GM21825 (cell line): Measurements from ENCODE around the gene SPDYE18.
"Not testable (repeated sequence)": the region's sequence is repeated elsewhere in the genome, so short reads cannot be mapped to it uniquely, and the experiment has no call there.

ENCODE experiments used
- ATAC-seq: cut with Tn5 transposase; IDR thresholded peaks from one replicate; pipeline ENCODE4 v1.9.1; 2021; ENCODE audit warnings: mild to moderate bottlenecking, moderate library complexity; ENCODE audit not compliant: unreplicated experiment

Gene SPDYE18

GRCh38 chr7:77062557-77062956 is at the start of gene SPDYE18:
SPDYE18 (minus strand) TSS chr7:77062558; CDS start chr7:77060512, 2,046 bp downstream.
- not testable (repeated sequence) for ATAC-seq

DNA sequence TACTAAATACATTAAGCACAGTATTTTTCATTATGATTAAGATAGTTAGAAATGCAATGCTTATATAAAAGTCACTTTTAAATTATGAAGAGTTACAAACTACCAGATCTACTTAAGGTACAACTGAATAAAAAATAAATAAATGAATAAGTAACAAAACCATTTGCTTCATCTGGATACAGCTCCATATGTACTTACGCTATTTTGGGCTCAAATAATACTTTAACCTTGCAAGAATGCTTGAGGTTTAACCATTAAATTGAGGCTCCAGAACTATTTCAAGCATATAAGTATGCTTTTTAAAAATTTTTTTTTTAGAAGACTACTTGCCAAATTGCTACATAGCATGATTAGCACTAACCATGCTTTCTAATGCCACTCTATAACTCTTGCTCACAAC is 46.0 kb upstream of the SPDYE18 start:
- ATAC-seq = not testable (repeated sequence)

DNA sequence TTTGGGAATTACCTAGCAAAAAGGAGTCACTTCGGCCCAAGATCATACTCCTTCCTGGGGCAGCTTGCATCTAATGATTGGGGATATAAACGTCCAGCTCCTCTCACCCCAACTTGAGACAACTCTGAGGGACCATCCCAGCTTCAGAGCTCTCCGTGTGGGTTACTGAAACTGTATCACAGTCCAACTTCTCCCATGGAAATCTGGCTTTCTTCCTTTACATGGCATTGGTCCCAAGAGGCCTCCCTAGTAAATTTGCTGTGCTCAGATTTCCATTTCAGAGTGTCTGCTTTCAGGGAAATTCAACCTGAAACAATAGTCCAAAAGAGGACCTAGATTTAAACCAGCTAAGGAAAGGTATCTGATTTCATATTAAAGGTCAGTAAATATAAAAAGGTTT is 45.3 kb upstream of the SPDYE18 start:
- not testable (repeated sequence) for ATAC-seq

GRCh38 chr7:77105904-77106303 is 43.5 kb upstream of the SPDYE18 start:
- ATAC-seq = not testable (repeated sequence)

DNA sequence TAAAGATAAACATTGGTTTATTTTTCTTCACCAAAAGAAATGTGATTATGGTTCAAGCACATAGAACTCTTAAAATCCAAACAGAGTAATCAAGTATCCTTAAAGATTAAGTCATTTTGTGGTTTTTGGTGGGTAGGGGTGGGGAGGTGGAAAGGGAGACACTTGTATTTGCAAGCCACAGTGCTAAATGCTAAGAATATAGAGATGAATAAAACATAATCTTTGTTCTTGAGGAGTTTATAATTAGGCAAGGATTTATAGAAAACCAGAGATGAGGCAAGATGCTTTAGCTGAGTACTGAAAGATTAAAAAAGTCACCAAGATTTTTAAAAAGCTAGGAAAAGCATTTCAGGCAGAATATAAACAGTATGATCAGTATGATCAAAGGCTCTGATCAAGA is 40.3 kb upstream of the SPDYE18 start:
- not testable (repeated sequence) for ATAC-seq

DNA sequence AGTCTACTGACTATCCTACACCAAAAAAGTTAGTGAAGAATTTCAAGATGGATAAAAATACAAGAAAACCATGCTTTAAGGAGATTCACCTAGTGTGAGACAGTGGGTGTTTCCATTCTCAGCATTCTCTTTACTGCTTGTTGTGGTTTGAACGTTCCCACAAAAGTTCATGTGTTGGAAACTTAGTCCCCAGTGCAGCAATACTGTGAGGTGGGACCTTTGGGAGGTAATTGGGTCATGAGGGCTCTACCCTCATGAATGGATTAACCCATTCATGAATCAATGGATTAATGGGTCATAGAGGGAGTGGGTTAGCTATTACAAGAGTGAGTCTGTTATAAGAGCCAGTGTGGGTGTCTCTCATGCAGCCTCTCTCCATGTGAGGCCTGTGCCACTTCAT is 38.8 kb upstream of the SPDYE18 start:
- ATAC-seq = not testable (repeated sequence)

GRCh38 chr7:77100501-77100900 is 38.1 kb upstream of the SPDYE18 start:
- ATAC-seq = not testable (repeated sequence)

DNA sequence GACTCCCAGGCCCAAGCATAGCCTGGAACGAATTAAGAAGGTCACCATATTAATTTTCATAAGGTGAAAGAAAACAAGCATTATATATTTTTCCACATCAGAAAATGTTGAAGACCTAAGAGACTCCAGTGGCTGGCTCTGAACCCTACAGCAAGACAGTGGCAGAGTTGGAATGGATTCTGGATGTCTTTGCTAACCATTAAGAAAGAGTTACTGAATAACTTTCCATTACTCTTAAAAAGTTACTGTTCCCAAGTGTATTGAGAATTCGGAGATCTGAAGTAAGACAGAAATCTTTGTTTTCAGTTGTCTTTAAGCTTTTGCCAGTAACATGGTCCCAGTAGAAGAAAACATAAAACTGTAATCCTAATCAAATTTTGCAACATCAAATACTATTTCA is 29.9 kb upstream of the SPDYE18 start:
- not testable (repeated sequence) for ATAC-seq

DNA sequence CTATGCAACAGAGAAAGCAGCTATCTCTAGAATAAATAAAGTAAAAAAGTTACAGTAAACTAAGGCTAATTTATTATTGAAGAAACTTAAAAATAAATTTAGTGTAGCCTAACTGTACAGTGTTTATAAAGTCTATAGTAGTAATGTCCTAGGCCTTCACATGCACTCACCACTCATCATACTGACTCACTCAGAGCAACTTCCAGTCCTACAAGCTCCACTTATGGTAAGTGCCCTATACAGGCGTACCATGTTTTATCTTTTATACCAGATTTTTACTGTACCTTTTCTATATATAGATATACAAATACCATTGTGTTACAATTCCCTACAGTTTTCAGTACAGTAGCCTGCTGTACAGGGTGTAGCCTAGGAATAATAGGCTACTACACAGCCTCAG is 19.8 kb upstream of the SPDYE18 start:
- not testable (repeated sequence) for ATAC-seq

GRCh38 chr7:77080236-77080635 is 17.9 kb upstream of the SPDYE18 start:
- not testable (repeated sequence) for ATAC-seq

- ATAC-seq = not testable (repeated sequence)
These were observed 17.3 kb upstream of the SPDYE18 start for GRCh38 chr7:77079624-77080023.

GRCh38 chr7:77079112-77079511 is 16.8 kb upstream of the SPDYE18 start:
- not testable (repeated sequence) for ATAC-seq

DNA sequence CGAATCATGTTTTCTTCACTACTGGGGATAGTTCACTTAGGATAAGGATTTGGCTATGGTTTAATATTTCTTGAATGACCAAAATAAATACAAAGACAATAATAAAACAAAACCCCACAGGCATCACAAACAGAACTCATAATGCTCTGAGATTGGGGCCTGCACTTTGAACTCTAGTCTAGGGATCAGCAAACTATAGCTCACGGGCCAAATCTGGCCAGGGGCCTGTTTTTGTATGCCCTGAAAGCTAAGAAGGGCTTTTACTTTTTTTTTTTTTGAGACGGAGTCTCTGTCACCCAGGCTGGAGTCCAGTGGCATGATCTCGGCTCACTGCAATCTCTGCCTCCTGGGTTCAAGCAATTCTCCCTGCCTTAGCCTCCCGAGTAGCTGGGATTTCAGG is 14.7 kb upstream of the SPDYE18 start:
- not testable (repeated sequence) for ATAC-seq

- ATAC-seq = not testable (repeated sequence)
These were observed 12.5 kb upstream of the SPDYE18 start for GRCh38 chr7:77074786-77075396.

DNA sequence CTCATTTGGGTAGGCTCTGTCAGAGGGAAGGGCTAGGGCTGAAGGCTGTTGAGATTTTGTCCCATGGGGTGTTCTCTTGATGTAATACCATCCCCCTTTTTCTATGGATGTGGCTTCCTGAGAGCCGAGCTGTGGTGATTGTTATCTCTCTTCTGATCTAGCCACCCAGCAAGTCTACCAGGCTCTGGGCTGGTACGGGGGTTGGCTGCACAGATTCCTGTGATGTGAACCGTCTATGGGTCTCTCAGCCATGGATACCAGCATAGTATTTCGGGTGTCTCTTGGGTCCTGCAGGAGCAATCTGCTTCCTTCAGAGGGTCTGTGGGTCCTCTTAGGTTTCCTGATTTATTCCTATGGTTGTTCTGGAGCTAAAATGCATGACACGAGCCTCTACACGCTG is 8.8 kb upstream of the SPDYE18 start:
- not testable (repeated sequence) for ATAC-seq

DNA sequence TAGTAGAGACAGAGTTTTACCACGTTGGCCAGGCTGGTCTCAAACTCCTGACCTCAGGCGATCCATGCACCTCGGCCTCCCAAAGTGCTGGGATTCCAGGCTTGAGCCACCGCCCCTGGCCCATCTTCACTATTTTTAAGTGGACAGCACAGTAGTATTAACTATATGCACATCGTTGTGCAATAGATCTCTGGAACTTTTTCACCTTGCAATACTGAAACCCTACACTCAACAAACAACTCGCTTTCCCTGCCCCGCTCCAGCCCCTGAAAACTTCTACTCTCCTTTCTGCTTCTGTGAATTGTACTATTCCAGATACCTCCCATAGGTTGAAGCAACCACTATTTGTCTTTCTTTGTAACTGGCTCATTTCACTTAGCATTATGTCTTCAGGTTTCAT is 3.5 kb upstream of the SPDYE18 start:
- not testable (repeated sequence) for ATAC-seq

DNA sequence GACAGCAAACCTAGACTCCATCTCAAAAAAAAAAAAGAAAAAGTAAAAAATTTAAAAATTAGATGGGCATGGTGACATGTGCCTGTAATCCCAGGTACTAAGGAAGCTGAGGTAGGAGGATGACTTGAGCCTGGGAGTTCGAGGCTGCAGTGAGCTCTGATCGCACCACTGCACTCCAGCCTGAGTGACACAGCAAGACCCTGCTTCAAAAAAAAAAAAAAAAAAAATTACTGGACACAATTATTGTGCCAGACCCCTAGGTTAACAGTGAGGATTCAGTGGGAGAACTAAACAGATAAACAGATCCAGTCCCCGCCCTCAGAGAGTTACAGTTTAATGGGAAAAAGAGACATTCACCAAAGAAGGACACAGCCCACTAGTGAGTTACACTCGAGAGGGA is 1.4 kb upstream of the SPDYE18 start:
- not testable (repeated sequence) for ATAC-seq

DNA sequence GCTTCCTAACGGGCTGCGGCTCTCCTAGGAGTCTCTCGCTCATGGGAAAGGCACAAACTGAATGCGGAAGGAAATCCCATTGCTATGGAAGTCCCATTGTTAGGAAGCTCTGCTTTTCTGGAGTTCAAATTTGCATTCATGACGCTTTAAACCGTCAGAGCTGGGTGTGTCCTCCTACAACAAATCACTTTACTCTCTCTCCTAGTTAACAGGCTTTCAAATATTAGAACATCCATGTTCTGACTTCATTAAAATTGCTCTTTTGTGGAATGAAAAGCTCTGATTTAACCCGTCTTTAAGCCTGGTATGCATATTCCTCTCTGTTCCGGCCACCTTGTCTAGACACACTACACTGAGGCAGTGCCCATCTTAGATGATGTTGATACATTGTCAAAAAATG is 30.1 kb downstream of the SPDYE18 start, which contains the start of gene SPDYE17:
TSS of gene SPDYE17 (minus strand) at position 101 of the 400 bp plus-strand sequence. CDS start 1,791 bp downstream, outside the sequence.
- not testable (repeated sequence) for ATAC-seq

- not testable (repeated sequence) for ATAC-seq
These were observed 36.0 kb downstream of the SPDYE18 start for GRCh38 chr7:77026349-77026748.

DNA sequence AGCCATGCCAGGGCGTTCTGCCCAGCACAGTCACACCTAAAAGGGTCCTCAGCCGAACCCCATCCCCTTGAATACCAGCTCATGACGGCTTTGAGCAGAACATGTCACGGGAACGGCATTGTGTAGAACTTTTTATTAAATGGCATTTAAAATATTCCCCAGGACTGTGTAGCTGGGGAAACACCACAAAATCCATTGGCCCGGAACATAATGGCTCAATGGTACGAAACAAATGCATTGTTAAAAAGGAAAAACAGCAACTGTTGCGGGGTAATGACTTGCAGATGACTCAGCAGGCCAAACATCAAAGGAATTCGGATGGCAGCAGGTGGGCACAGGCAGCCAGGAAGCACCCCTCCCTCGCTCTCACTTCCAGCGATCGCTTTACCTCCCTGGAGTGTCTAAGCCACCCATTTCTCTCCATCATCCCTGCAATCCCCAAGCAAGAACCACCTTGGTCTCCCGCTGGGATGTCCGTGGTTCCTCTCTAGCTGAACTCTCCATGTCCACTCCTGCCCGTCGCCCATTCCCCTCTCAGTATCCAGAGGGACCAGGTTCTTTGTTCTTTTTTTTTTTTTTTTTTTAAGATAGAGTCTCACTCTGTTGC is 52.2 kb downstream of the SPDYE18 start:
- ATAC-seq = not testable (repeated sequence)

DNA sequence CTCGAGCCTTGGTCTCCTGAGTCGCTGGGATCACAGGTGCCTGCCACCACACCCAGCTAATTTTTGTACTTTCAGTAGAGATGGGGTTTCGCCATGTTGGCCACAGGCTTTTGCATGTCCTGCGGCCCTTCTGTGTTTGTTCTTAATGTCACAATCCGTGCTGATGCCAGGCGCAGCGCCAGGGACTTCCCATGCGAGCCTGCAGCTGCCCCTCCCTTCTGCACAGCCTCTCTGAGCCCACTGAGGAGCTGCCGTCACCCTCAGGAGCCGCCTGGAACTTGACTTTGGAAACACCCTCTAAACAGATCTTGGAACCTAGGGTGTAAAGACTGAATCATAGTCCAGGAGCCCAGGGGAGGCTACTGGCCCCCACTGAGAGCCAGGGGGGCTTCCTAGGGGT is 54.4 kb downstream of the SPDYE18 start:
- not testable (repeated sequence) for ATAC-seq
